Mesothelial cell of epicardium (in vitro differentiated cells): Measurements from ENCODE around the gene FA2H. TPM values are rescaled to one million over a fixed set of nuclear protein-coding genes. Genes with fewer than 3 reads are reported as not detected.

Experiments
- DNase-seq, 2 experiments: peaks; one replicate each; pipeline ENCODE4 v3.0.0; 2021; ENCODE audit warnings: low spot score in 2 of 2; ENCODE audit not compliant: unreplicated experiment in 2 of 2
- H3K27ac Mint-ChIP-seq: 2 replicates; pipeline ENCODE4 v1.8.0; 2021; ENCODE audit warnings: mixed read lengths
- H3K27me3 Mint-ChIP-seq: 2 replicates; pipeline ENCODE4 v1.8.0; 2021; ENCODE audit warnings: low read depth, mixed read lengths
- H3K36me3 Mint-ChIP-seq: 2 replicates; pipeline ENCODE4 v1.8.0; 2021; ENCODE audit warnings: mixed read lengths
- H3K4me1 Mint-ChIP-seq: 2 replicates; pipeline ENCODE4 v1.8.0; 2021; ENCODE audit warnings: mixed read lengths
- H3K4me3 Mint-ChIP-seq: 2 replicates; pipeline ENCODE4 v1.8.0; 2021; ENCODE audit warnings: mild to moderate bottlenecking, moderate library complexity, mixed read lengths
- H3K9me3 Mint-ChIP-seq: 2 replicates; pipeline ENCODE4 v1.8.0; 2021; ENCODE audit warnings: mixed read lengths
- CTCF ChIP-seq: fragments of 200-600 bp; sonication (generic); IDR thresholded peaks from one replicate; pipeline ENCODE4 v1.5.0; 2021; ENCODE audit warnings: antibody characterized with exemption; ENCODE audit not compliant: unreplicated experiment
- total RNA-seq: library from RNA; stranded (reverse); gene quantifications from 3 replicates; pipeline ENCODE4 v1.2.1, GENCODE V29; 2021

Gene FA2H
- total RNA-seq, 1 donor from 2014 or later, result not detected

- no peak for TF ChIP-seq CTCF
- Mint-ChIP-seq H3K4me1 (no peaks in the 10 kb centered on the region), H3K36me3 (no peaks in the 10 kb centered on the region), H3K27me3 (peaks cover 31% of the 10 kb centered on the region), H3K27ac (no peak overlapping the region), H3K4me3 (no peak overlapping the region), H3K9me3 (no peaks in the 10 kb centered on the region)
- DNase-seq, result no peak
Measured at GRCh38 chr16:74759564-74759963, 15.1 kb downstream of the FA2H start.

- no peak for TF ChIP-seq CTCF
- H3K4me1 Mint-ChIP-seq, result no peaks in the 10 kb centered on the region
- no peak overlapping the region for H3K27ac Mint-ChIP-seq
- no peak for DNase-seq
- H3K36me3 Mint-ChIP-seq, result no peaks in the 10 kb centered on the region
- H3K9me3 Mint-ChIP-seq, result no peaks in the 10 kb centered on the region
- no peak overlapping the region for H3K4me3 Mint-ChIP-seq
- peaks cover 31% of the 10 kb centered on the region for H3K27me3 Mint-ChIP-seq
Measured at GRCh38 chr16:74758801-74759200, 15.8 kb downstream of the FA2H start.

GRCh38 chr16:74757349-74757748 is 17.3 kb downstream of the FA2H start:
- Mint-ChIP-seq H3K27me3 (peaks cover 34% of the 10 kb centered on the region), H3K4me3 (no peak overlapping the region), H3K4me1 (no peaks in the 10 kb centered on the region), H3K27ac (no peak overlapping the region), H3K36me3 (no peaks in the 10 kb centered on the region), H3K9me3 (no peaks in the 10 kb centered on the region)
- DNase-seq, result no peak
- no peak for TF ChIP-seq CTCF

GRCh38 chr16:74756203-74756602 is 18.4 kb downstream of the FA2H start:
- Mint-ChIP-seq H3K36me3 (no peaks in the 10 kb centered on the region), H3K4me1 (no peaks in the 10 kb centered on the region), H3K4me3 (no peak overlapping the region), H3K27me3 (peaks cover 37% of the 10 kb centered on the region), H3K9me3 (no peaks in the 10 kb centered on the region), H3K27ac (no peak overlapping the region)
- no peak for TF ChIP-seq CTCF
- no peak for DNase-seq

GRCh38 chr16:74753180-74753579 is 21.4 kb downstream of the FA2H start:
- peaks cover 33% of the 10 kb centered on the region for H3K27me3 Mint-ChIP-seq
- no peak for DNase-seq
- no peak overlapping the region for H3K27ac Mint-ChIP-seq
- no peaks in the 10 kb centered on the region for H3K4me1 Mint-ChIP-seq
- no peak overlapping the region for H3K4me3 Mint-ChIP-seq
- no peaks in the 10 kb centered on the region for H3K9me3 Mint-ChIP-seq
- H3K36me3 Mint-ChIP-seq, result no peaks in the 10 kb centered on the region
- TF ChIP-seq CTCF, result no peak

GRCh38 chr16:74752756-74753155 is 21.9 kb downstream of the FA2H start:
- DNase-seq, result no peak
- no peak overlapping the region for H3K4me3 Mint-ChIP-seq
- H3K27ac Mint-ChIP-seq, result no peak overlapping the region
- H3K9me3 Mint-ChIP-seq, result no peaks in the 10 kb centered on the region
- H3K27me3 Mint-ChIP-seq, result peaks cover 32% of the 10 kb centered on the region
- no peaks in the 10 kb centered on the region for H3K4me1 Mint-ChIP-seq
- no peak for TF ChIP-seq CTCF
- no peaks in the 10 kb centered on the region for H3K36me3 Mint-ChIP-seq
